ENCODE results near the gene ZC2HC1B. TPM values are rescaled to one million over a fixed set of nuclear protein-coding genes. Genes with fewer than 3 reads are reported as not detected.

The ZC2HC1B gene
- polyA plus RNA-seq, 1 of the 3 experiments (the other 2 are of a cell fraction): not detected

- Histone ChIP-seq H3F3A (replicated peaks; ENCODE audit: insufficient read depth) (no peaks in the 10 kb centered on the region), H3K36me3 (replicated peaks in 1 of 2; ENCODE audit: control insufficient read depth in 1 of 2, insufficient read depth in 2 of 2, low read length in 1 of 2) (no peaks in the 10 kb centered on the region), H3K9me2 (no peaks in the 10 kb centered on the region), H3K4me1 (ENCODE audit: control insufficient read depth in 1 of 2, insufficient read depth in 2 of 2, low read depth in 1 of 2, low read length in 1 of 2) (no peaks in the 10 kb centered on the region), H3K4me3 (ENCODE audit: low read depth in 2 of 2, low read length in 1 of 2) (no peak overlapping the region; a peak in 1 of 4 replicates), H3K9ac (no peak overlapping the region), H2AFZ (ENCODE audit: low read depth) (no peak overlapping the region), H4K20me1 (ENCODE audit: insufficient read depth) (no peaks in the 10 kb centered on the region), H3K27ac (ENCODE audit: low read depth in 2 of 2, low read length in 1 of 2) (no peak overlapping the region), H3K27me3 (ENCODE audit: insufficient read depth) (no peaks in the 10 kb centered on the region), H3K9me3 (no peaks in the 10 kb centered on the region), H3K4me2 (no peak overlapping the region), H3K79me2 (ENCODE audit: insufficient read depth) (no peaks in the 10 kb centered on the region)
- TF ChIP-seq SMC3 (IDR thresholded peaks at IDR 0.05; ENCODE audit: low read depth, low read length): peak; percentile 61
- TF ChIP-seq, protein P1, sequence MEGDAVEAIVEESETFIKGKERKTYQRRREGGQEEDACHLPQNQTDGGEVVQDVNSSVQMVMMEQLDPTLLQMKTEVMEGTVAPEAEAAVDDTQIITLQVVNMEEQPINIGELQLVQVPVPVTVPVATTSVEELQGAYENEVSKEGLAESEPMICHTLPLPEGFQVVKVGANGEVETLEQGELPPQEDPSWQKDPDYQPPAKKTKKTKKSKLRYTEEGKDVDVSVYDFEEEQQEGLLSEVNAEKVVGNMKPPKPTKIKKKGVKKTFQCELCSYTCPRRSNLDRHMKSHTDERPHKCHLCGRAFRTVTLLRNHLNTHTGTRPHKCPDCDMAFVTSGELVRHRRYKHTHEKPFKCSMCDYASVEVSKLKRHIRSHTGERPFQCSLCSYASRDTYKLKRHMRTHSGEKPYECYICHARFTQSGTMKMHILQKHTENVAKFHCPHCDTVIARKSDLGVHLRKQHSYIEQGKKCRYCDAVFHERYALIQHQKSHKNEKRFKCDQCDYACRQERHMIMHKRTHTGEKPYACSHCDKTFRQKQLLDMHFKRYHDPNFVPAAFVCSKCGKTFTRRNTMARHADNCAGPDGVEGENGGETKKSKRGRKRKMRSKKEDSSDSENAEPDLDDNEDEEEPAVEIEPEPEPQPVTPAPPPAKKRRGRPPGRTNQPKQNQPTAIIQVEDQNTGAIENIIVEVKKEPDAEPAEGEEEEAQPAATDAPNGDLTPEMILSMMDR (IDR thresholded peaks at IDR 0.05): peak; percentile 55
- peak; percentile 58 for TF ChIP-seq RAD21 (IDR thresholded peaks at IDR 0.05; ENCODE audit: low read length)
- TF ChIP-seq TCF12 (IDR thresholded peaks at IDR 0.05): no peak
- WGBS (ENCODE audit: low lambda C conversion rate): 62% methylated on average over 11 of the region's 20 CpGs
- CTCF ChIA-PET: interaction anchor here (0.6 to 4.8 kb wide), 25 partner anchors 8 to 489 kb away, joined by 3 to 47 read pairs (median 4); no protein-coding TSS in a partner anchor
- POLR2A ChIA-PET: no interaction called here
- DNase-seq: peak; percentile 64
Measured at GRCh38 chr6:143941852-143942627, 77.8 kb downstream of the ZC2HC1B start.

DNA sequence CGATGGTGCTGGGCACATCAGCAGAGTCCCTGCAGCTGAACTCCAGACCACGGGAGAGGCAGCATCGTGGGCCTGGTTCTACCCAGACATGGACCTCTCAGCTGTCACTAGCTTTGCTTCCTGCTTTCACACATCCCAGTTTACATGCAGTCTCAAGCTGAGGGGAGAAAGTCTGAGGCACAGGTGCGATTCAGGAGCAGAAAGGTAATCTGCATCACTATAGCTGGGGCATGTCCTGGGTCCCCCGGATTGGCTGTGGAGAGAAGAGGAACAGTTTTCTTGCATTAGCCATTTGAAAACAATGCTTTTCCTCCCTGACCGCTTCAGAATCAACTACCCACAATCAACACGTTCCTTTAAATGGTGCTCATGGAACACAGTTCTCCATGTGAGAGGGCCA is 83.9 kb downstream of the ZC2HC1B start:
- Histone ChIP-seq H3K9me3 (no peaks in the 10 kb centered on the region), H2AFZ (ENCODE audit: low read depth) (no peak overlapping the region), H3K4me3 (ENCODE audit: low read depth in 2 of 2, low read length in 1 of 2) (no peak overlapping the region), H3K79me2 (ENCODE audit: insufficient read depth) (no peaks in the 10 kb centered on the region), H3K27ac (ENCODE audit: low read depth in 2 of 2, low read length in 1 of 2) (no peak overlapping the region), H4K20me1 (ENCODE audit: insufficient read depth) (no peaks in the 10 kb centered on the region), H3K9ac (no peak overlapping the region), H3K4me1 (ENCODE audit: control insufficient read depth in 1 of 2, insufficient read depth in 2 of 2, low read depth in 1 of 2, low read length in 1 of 2) (no peaks in the 10 kb centered on the region), H3F3A (replicated peaks; ENCODE audit: insufficient read depth) (no peaks in the 10 kb centered on the region), H3K36me3 (replicated peaks in 1 of 2; ENCODE audit: control insufficient read depth in 1 of 2, insufficient read depth in 2 of 2, low read length in 1 of 2) (no peaks in the 10 kb centered on the region), H3K9me2 (no peaks in the 10 kb centered on the region), H3K27me3 (ENCODE audit: insufficient read depth) (no peaks in the 10 kb centered on the region), H3K4me2 (no peak overlapping the region)
- POLR2A ChIA-PET: no interaction called here
- no peak for DNase-seq
- CTCF ChIA-PET: interaction anchor here (3.2 kb wide), 1 partner anchor 8 kb away, joined by 11 read pairs; no protein-coding TSS in a partner anchor
- WGBS (ENCODE audit: low lambda C conversion rate): 52% methylated on average over 5 of the region's 7 CpGs
- TF ChIP-seq FOXJ3 (CRISPR knock-in tag; IDR thresholded peaks at IDR 0.05): no peak
- no peak for TF ChIP-seq YY1 (IDR thresholded peaks at IDR 0.05; ENCODE audit: low read depth)
- TF ChIP-seq FOXM1 (IDR thresholded peaks at IDR 0.05; ENCODE audit: low read depth): no peak
- TF ChIP-seq, protein P2, sequence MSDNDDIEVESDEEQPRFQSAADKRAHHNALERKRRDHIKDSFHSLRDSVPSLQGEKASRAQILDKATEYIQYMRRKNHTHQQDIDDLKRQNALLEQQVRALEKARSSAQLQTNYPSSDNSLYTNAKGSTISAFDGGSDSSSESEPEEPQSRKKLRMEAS (IDR thresholded peaks at IDR 0.05; ENCODE audit: low read depth): no peak
- no peak for TF ChIP-seq TCF12 (IDR thresholded peaks at IDR 0.05)
- no peak for TF ChIP-seq RAD21 (IDR thresholded peaks at IDR 0.05; ENCODE audit: low read length)
- no peak for TF ChIP-seq TAF1 (IDR thresholded peaks at IDR 0.05; ENCODE audit: borderline replicate concordance, low read depth, low read length)
- no peak for TF ChIP-seq ZBTB33 (IDR thresholded peaks at IDR 0.05; ENCODE audit: borderline replicate concordance, low read depth)
- no peak for TF ChIP-seq RCOR1 (IDR thresholded peaks at IDR 0.05; ENCODE audit: low read length)
- no peak for TF ChIP-seq CHD2 (IDR thresholded peaks at IDR 0.05; ENCODE audit: low read length, partially characterized antibody)
- no peak for TF ChIP-seq TEAD4 (IDR thresholded peaks at IDR 0.05; ENCODE audit: borderline replicate concordance, insufficient read depth)
